GM12878 (cell line): ENCODE data around the gene CNTD1. TPM values are rescaled to one million over a fixed set of nuclear protein-coding genes. Genes with fewer than 3 reads are reported as not detected.
A peak's percentile ranks its signal among the peaks of the same experiment; 100 is the strongest.

ENCODE experiments used
- ATAC-seq: fragments of 200-7000 bp; cut with Tn5 transposase; 3 replicates; pipeline ENCODE4 v1.9.1; 2020; ENCODE audit warnings: mild to moderate bottlenecking, moderate library complexity
- BruUV-seq: library from RNA; stranded (reverse); fragments of 400-500 nt; replicated peaks from 2 replicates; lab custom pipeline; 2021; lab: Mats Ljungman, UMichigan
- CTCF ChIA-PET: fragments of 300-600 bp; sonication (Branson Sonifier 250); formaldehyde crosslinking; extraction: SDS; loops from one replicate; lab custom pipeline; 2021; ENCODE audit warnings: inconsistent platforms; lab: Yijun Ruan, JAX
- POLR2A ChIA-PET: fragments of 350-600 bp; formaldehyde crosslinking; extraction: SDS; loops from one replicate; lab custom pipeline; 2021; ENCODE audit warnings: inconsistent platforms; lab: Charles Lee
- RAD21 ChIA-PET: fragments of 300-600 bp; sonication (Branson Sonifier 250); formaldehyde crosslinking; loops from one replicate; lab custom pipeline; 2023; ENCODE audit warnings: antibody characterized with exemption; ENCODE audit not compliant: unreplicated experiment; lab: Charles Lee
- SMC1A ChIA-PET: fragments of 300-600 bp; sonication (Branson Sonifier 250); formaldehyde crosslinking; loops from one replicate; lab custom pipeline; 2023; ENCODE audit not compliant: unreplicated experiment, uncharacterized antibody; lab: Charles Lee
- DNase-seq: peaks from one replicate; pipeline ENCODE4 v3.0.0-alpha.2; 2011; ENCODE audit warnings: low read depth, low spot score
- FAIRE-seq: peaks from 3 replicates; lab custom pipeline; 2011; peaks lifted over from hg19 to GRCh38; lab: Jason Lieb, UNC
- H2AFZ ChIP-seq: 2 replicates; pipeline ENCODE4 v1.6.0; 2011; ENCODE audit warnings: low read depth, low read length, control low read depth; ENCODE audit not compliant: control insufficient read depth
- H3K27ac ChIP-seq: 2 replicates; pipeline ENCODE4 v1.5.1; 2011; ENCODE audit warnings: control low read depth; ENCODE audit not compliant: control insufficient read depth, insufficient read depth
- H3K27me3 ChIP-seq, 2 experiments: replicated peaks in 1 of 2; 2 replicates each; pipeline versions ENCODE4 v1.6.0 to v1.6.1; 2011; ENCODE audit warnings: low read length in 1 of 2; ENCODE audit not compliant: control insufficient read depth in 2 of 2, insufficient read depth in 2 of 2
- H3K36me3 ChIP-seq, 2 experiments: 2 replicates each; pipeline ENCODE4 v1.5.1; 2011; ENCODE audit warnings: low read length in 1 of 2; ENCODE audit not compliant: control insufficient read depth in 2 of 2, insufficient read depth in 2 of 2
- H3K4me1 ChIP-seq: 2 replicates; pipeline ENCODE4 v1.6.1; 2011; ENCODE audit warnings: mild to moderate bottlenecking, low read length, moderate library complexity, mixed read lengths; ENCODE audit not compliant: control insufficient read depth, insufficient read depth
- H3K4me2 ChIP-seq: 2 replicates; pipeline ENCODE4 v1.6.0; 2011; ENCODE audit warnings: control low read depth; ENCODE audit not compliant: control insufficient read depth, insufficient read depth
- H3K4me3 ChIP-seq: fragments of 200-600 bp; sonication (generic); 2 replicates; pipeline ENCODE4 v1.5.1; 2016
- H3K79me2 ChIP-seq: 2 replicates; pipeline ENCODE4 v1.6.0; 2011; ENCODE audit warnings: low read length; ENCODE audit not compliant: control insufficient read depth, insufficient read depth
- H3K9ac ChIP-seq: 2 replicates; pipeline ENCODE4 v1.8.0; 2011; ENCODE audit warnings: low read length, control low read depth, mixed read lengths; ENCODE audit not compliant: control insufficient read depth, insufficient read depth
- H3K9me3 ChIP-seq: replicated peaks from 3 replicates; pipeline ENCODE4 v1.5.1; 2011; ENCODE audit warnings: mild to moderate bottlenecking, low read length; ENCODE audit not compliant: control insufficient read depth, insufficient read depth
- H4K20me1 ChIP-seq: 2 replicates; pipeline ENCODE4 v1.6.0; 2011; ENCODE audit not compliant: control insufficient read depth, insufficient read depth
- HDAC2 ChIP-seq: fragments of 200-600 bp; sonication (generic); IDR thresholded peaks from 2 replicates; pipeline ENCODE4 v1.6.1; 2017
- SUZ12 ChIP-seq: fragments of 200-600 bp; sonication (generic); IDR thresholded peaks from one replicate; pipeline ENCODE4 v1.6.1; 2018; ENCODE audit warnings: antibody characterized with exemption, mild to moderate bottlenecking; ENCODE audit not compliant: unreplicated experiment
- TCF3 ChIP-seq: IDR thresholded peaks from 2 replicates; pipeline ENCODE4 v1.6.1; 2012; ENCODE audit warnings: low read depth, mild to moderate bottlenecking, low read length, borderline replicate concordance; ENCODE audit not compliant: insufficient read depth
- YY1 ChIP-seq: IDR thresholded peaks from 2 replicates; pipeline ENCODE4 v1.6.1; 2011; ENCODE audit warnings: low read depth, mild to moderate bottlenecking, low read length
- WGBS: methylation state at CpG from one replicate; pipeline ENCODE4 v1.1.6; 2016; ENCODE audit warnings: low lambda C conversion rate; ENCODE audit not compliant: insufficient replicate concordance, insufficient coverage; ENCODE audit errors: missing lambda C conversion rate; 5-methylcytosine and 5-hydroxymethylcytosine counted together
- in situ Hi-C: fragments of 300-500 bp; cut with MboI; formaldehyde crosslinking; loops from 9 replicates; pipeline ENCODE4 v1.14.3; 2018; ENCODE audit warnings: mixed read lengths
- intact Hi-C: fragments of 100-400 bp; cut with micrococcal nuclease; formaldehyde crosslinking; loops from one replicate; pipeline ENCODE4 v1.14.2; 2022; ENCODE audit not compliant: unreplicated experiment
- polyA plus RNA-seq, 11 experiments: library from polyadenylated mRNA; depleted of rRNA in 4 of 11; unstranded in 6 of 11; stranded (reverse) in 5 of 11; fragments of >200 nt; fragmentation: Nextera tagmentation in 4 of 11; fragmentation: Illumina TruSeq in 1 of 11; extraction: Ambion mirVana in 4 of 11; extraction: Trizol in 1 of 11; gene quantifications; 1 replicate in 1 of 11; 2 replicates in 10 of 11; pipeline versions ENCODE4 v1.2.1 to v1.2.3, GENCODE V29; 2011 to 2016; ENCODE audit warnings: inconsistent platforms in 2 of 11, missing spikeins in 2 of 11, low read depth in 1 of 11
- total RNA-seq, 4 experiments: library from RNA; depleted of rRNA in 3 of 4; stranded (reverse); fragments of >200 nt in 3 of 4; fragmentation: Illumina TruSeq in 1 of 4; extraction: Trizol in 1 of 4; gene quantifications; 2 replicates each; pipeline versions ENCODE4 v1.2.1 to v1.2.3, GENCODE V29; 2013 to 2021
- TF ChIP-seq, protein P1 (sequence below): IDR thresholded peaks from 2 replicates; pipeline ENCODE4 v1.6.1; 2011; ENCODE audit warnings: low read depth, low read length, improper control_type of control experiment, borderline replicate concordance

The CNTD1 gene
- total and polyA plus RNA-seq, 10 of the 15 experiments (the other 5 are each of a cell fraction or from before 2014, with no cell fraction given), result 0.06 to 1.5 (median 1.1) TPM; not detected in 4

- in situ Hi-C loops (no loop called here), intact Hi-C loops (no loop called here)
- WGBS, result 42% methylated on average over 9 of the region's 9 CpGs
- Histone ChIP-seq H3K36me3 (peaks cover 0 to 7% of the 10 kb centered on the region in 2 experiments; a peak in 2 of 4 replicates), H3K4me3 (peak overlapping the region; percentile 93), H4K20me1 (no peaks in the 10 kb centered on the region), H3K4me1 (peaks cover 5% of the 10 kb centered on the region; the same call in 1 of the 2 replicates), H3K27ac (peak overlapping the region; percentile 92), H2AFZ (peak overlapping the region; percentile 96), H3K27me3 (no peaks in the 10 kb centered on the region), H3K79me2 (peaks cover 30% of the 10 kb centered on the region), H3K9me3 (no peaks in the 10 kb centered on the region; the same call in 2 of the 3 replicates), H3K9ac (peak overlapping the region; percentile 90), H3K4me2 (peak overlapping the region; percentile 82)
- DNase-seq (no peak), ATAC-seq (peak; percentile 52), FAIRE-seq (peak; percentile 27)
- SMC1A ChIA-PET, result interaction anchor here (1.8 to 3.6 kb wide), 3 partner anchors 9 to 254 kb away, joined by 3 to 14 read pairs (median 10); partner anchors contain the start of genes BECN1 and RPL27
- TF ChIP-seq SUZ12, result no peak
- TF ChIP-seq, protein P1, sequence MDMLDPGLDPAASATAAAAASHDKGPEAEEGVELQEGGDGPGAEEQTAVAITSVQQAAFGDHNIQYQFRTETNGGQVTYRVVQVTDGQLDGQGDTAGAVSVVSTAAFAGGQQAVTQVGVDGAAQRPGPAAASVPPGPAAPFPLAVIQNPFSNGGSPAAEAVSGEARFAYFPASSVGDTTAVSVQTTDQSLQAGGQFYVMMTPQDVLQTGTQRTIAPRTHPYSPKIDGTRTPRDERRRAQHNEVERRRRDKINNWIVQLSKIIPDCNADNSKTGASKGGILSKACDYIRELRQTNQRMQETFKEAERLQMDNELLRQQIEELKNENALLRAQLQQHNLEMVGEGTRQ, result no peak
- no peak for TF ChIP-seq HDAC2
- no peak for TF ChIP-seq YY1
- no peak for TF ChIP-seq TCF3
- POLR2A ChIA-PET, result interaction anchor here (0.5 to 3.1 kb wide), 3 partner anchors 9 to 166 kb away, joined by 3 to 25 read pairs (median 9); partner anchors contain the start of genes BECN1 and RPL27
- CTCF ChIA-PET, result interaction anchor here (0.6 to 6.8 kb wide), 8 partner anchors 10 to 652 kb away, joined by 3 to 81 read pairs (median 3); partner anchors contain the start of genes BECN1, DHX8, PSMC3IP and RPL27
- BruUV-seq, result no TSS peak
- RAD21 ChIA-PET, result interaction anchor here (0.7 to 1.8 kb wide), 4 partner anchors 9 to 255 kb away, joined by 3 to 5 read pairs (median 4); partner anchors contain the start of genes BECN1, PSMC3IP and RPL27
Observed at GRCh38 chr17:42832213-42832933, 33.7 kb downstream of the CNTD1 start.
